Dendritic cell treated with granulocyte-macrophage colony-stimulating factor and Interleukin-4, amounts not matched to agents 40 ng/mL and 50 ng/mL, for 4 days (primary cell): ENCODE measurements around the gene RNPS1.
"Not testable (repeated sequence)": the region's sequence is repeated elsewhere in the genome, so short reads cannot be mapped to it uniquely, and the experiment has no call there.

Experiments used
- H3K27ac Mint-ChIP-seq: one replicate; pipeline ENCODE4 v1.8.0; 2022; ENCODE audit warnings: mild to moderate bottlenecking, mixed read lengths
- H3K27me3 Mint-ChIP-seq: one replicate; pipeline ENCODE4 v1.8.0; 2022; ENCODE audit warnings: mild to moderate bottlenecking, mixed read lengths
- H3K36me3 Mint-ChIP-seq: one replicate; pipeline ENCODE4 v1.8.0; 2022; ENCODE audit warnings: low read depth, mixed read lengths
- H3K4me1 Mint-ChIP-seq: one replicate; pipeline ENCODE4 v1.8.0; 2022; ENCODE audit warnings: low read depth, mixed read lengths
- H3K4me3 Mint-ChIP-seq: one replicate; pipeline ENCODE4 v1.8.0; 2022; ENCODE audit warnings: mild to moderate bottlenecking, moderate library complexity, mixed read lengths
- H3K9me3 Mint-ChIP-seq: one replicate; pipeline ENCODE4 v1.8.0; 2022; ENCODE audit warnings: mixed read lengths
- intact Hi-C: fragments of 100-400 bp; cut with micrococcal nuclease; formaldehyde crosslinking; loops from one replicate; pipeline ENCODE4 v1.15.0; 2022

RNPS1 gene

GRCh38 chr16:2256531-2257140 lies 11.3 kb downstream of the RNPS1 start:
- H3K9me3 Mint-ChIP-seq = no peaks in the 10 kb centered on the region
- peak overlapping the region; percentile 9 for H3K27ac Mint-ChIP-seq

GRCh38 chr16:2253293-2253692 lies 14.6 kb downstream of the RNPS1 start:
- Mint-ChIP-seq H3K36me3 (peaks cover 61% of the 10 kb centered on the region), H3K27me3 (no peaks in the 10 kb centered on the region), H3K27ac (no peak overlapping the region), H3K4me1 (peaks cover 12% of the 10 kb centered on the region), H3K4me3 (no peak overlapping the region), H3K9me3 (no peaks in the 10 kb centered on the region)
- intact Hi-C loops = no loop called here

More at GRCh38 chr16:2256531-2257140, 11.3 kb downstream of the RNPS1 start:
- peaks cover 91% of the 10 kb centered on the region for H3K36me3 Mint-ChIP-seq
- intact Hi-C loops = no loop called here
- H3K4me3 Mint-ChIP-seq = no peak overlapping the region
- peaks cover 5% of the 10 kb centered on the region for H3K4me1 Mint-ChIP-seq
- H3K27me3 Mint-ChIP-seq = no peaks in the 10 kb centered on the region

- Mint-ChIP-seq H3K4me3 (no peak overlapping the region), H3K27ac (no peak overlapping the region)
Measured at GRCh38 chr16:2252806-2253148, 15.1 kb downstream of the RNPS1 start.

GRCh38 chr16:2251296-2252111 lies 16.4 kb downstream of the RNPS1 start, which contains the start of gene ECI1:
Gene ECI1, minus strand, starts transcription at chr16:2251587. Its CDS starts 21 bp downstream, at chr16:2251566.
- intact Hi-C loops = loop anchor here (1.0 kb wide), 2 partner anchors 17 to 28 kb away; partner anchors contain the start of genes E4F1 and RNPS1
- H3K4me1 Mint-ChIP-seq = peaks cover 12% of the 10 kb centered on the region
- peaks cover 61% of the 10 kb centered on the region for H3K36me3 Mint-ChIP-seq
- no peaks in the 10 kb centered on the region for H3K9me3 Mint-ChIP-seq
- H3K27ac Mint-ChIP-seq = peak within 1 kb of the TSS; percentile 85
- H3K4me3 Mint-ChIP-seq = peak within 1 kb of the TSS; percentile 88
- no peaks in the 10 kb centered on the region for H3K27me3 Mint-ChIP-seq

More at GRCh38 chr16:2252806-2253148, 15.1 kb downstream of the RNPS1 start:
- H3K36me3 Mint-ChIP-seq = peaks cover 61% of the 10 kb centered on the region
- no peaks in the 10 kb centered on the region for H3K9me3 Mint-ChIP-seq
- intact Hi-C loops = no loop called here
- H3K27me3 Mint-ChIP-seq = no peaks in the 10 kb centered on the region
- peaks cover 12% of the 10 kb centered on the region for H3K4me1 Mint-ChIP-seq

GRCh38 chr16:2250652-2251295 lies 17.2 kb downstream of the RNPS1 start:
- H3K4me3 Mint-ChIP-seq = peak overlapping the region; percentile 88
- H3K27me3 Mint-ChIP-seq = no peaks in the 10 kb centered on the region
- intact Hi-C loops = loop anchor here (1.0 kb wide), 2 partner anchors 18 to 27 kb away; partner anchors contain the start of genes E4F1 and RNPS1
- peaks cover 61% of the 10 kb centered on the region for H3K36me3 Mint-ChIP-seq
- H3K27ac Mint-ChIP-seq = peak overlapping the region; percentile 85
- no peaks in the 10 kb centered on the region for H3K9me3 Mint-ChIP-seq
- H3K4me1 Mint-ChIP-seq = peaks cover 12% of the 10 kb centered on the region

GRCh38 chr16:2246301-2246885 lies 21.5 kb downstream of the RNPS1 start:
- Mint-ChIP-seq H3K27ac (no peak overlapping the region), H3K4me3 (no peak overlapping the region), H3K27me3 (no peaks in the 10 kb centered on the region), H3K36me3 (peaks cover 72% of the 10 kb centered on the region), H3K4me1 (peaks cover 34% of the 10 kb centered on the region), H3K9me3 (no peaks in the 10 kb centered on the region)
- intact Hi-C loops = no loop called here

- intact Hi-C loops = no loop called here
- peaks cover 78% of the 10 kb centered on the region for H3K36me3 Mint-ChIP-seq
- H3K9me3 Mint-ChIP-seq = no peaks in the 10 kb centered on the region
- H3K27me3 Mint-ChIP-seq = no peaks in the 10 kb centered on the region
- H3K4me3 Mint-ChIP-seq = no peak overlapping the region
- no peak overlapping the region for H3K27ac Mint-ChIP-seq
- H3K4me1 Mint-ChIP-seq = peaks cover 27% of the 10 kb centered on the region
Measured at GRCh38 chr16:2244926-2245795, 22.8 kb downstream of the RNPS1 start.

GRCh38 chr16:2244301-2244700 lies 23.6 kb downstream of the RNPS1 start:
- peaks cover 86% of the 10 kb centered on the region for H3K36me3 Mint-ChIP-seq
- intact Hi-C loops = no loop called here

GRCh38 chr16:2243781-2244180 lies 24.1 kb downstream of the RNPS1 start:
- Mint-ChIP-seq H3K36me3 (peaks cover 91% of the 10 kb centered on the region), H3K4me3 (no peak overlapping the region), H3K4me1 (peaks cover 27% of the 10 kb centered on the region), H3K27me3 (peaks cover 7% of the 10 kb centered on the region), H3K9me3 (no peaks in the 10 kb centered on the region), H3K27ac (no peak overlapping the region)
- intact Hi-C loops = no loop called here

More at GRCh38 chr16:2244301-2244700, 23.6 kb downstream of the RNPS1 start:
- no peaks in the 10 kb centered on the region for H3K9me3 Mint-ChIP-seq
- peaks cover 27% of the 10 kb centered on the region for H3K4me1 Mint-ChIP-seq
- peaks cover 2% of the 10 kb centered on the region for H3K27me3 Mint-ChIP-seq
- H3K27ac Mint-ChIP-seq = no peak overlapping the region
- no peak overlapping the region for H3K4me3 Mint-ChIP-seq

- Mint-ChIP-seq H3K27me3 (peaks cover 14% of the 10 kb centered on the region), H3K9me3 (no peaks in the 10 kb centered on the region), H3K36me3 (peaks cover 86% of the 10 kb centered on the region), H3K4me3 (no peak overlapping the region), H3K4me1 (peaks cover 27% of the 10 kb centered on the region), H3K27ac (no peak overlapping the region)
- intact Hi-C loops = no loop called here
Measured at GRCh38 chr16:2243031-2243528, 24.8 kb downstream of the RNPS1 start.

GRCh38 chr16:2242598-2242997 lies 25.3 kb downstream of the RNPS1 start:
- Mint-ChIP-seq H3K4me1 (peaks cover 29% of the 10 kb centered on the region), H3K27me3 (peaks cover 19% of the 10 kb centered on the region), H3K4me3 (no peak overlapping the region), H3K27ac (no peak overlapping the region), H3K9me3 (no peaks in the 10 kb centered on the region), H3K36me3 (peaks cover 81% of the 10 kb centered on the region)
- intact Hi-C loops = no loop called here

- H3K9me3 Mint-ChIP-seq, H3K4me3 Mint-ChIP-seq, H3K27ac Mint-ChIP-seq, intact Hi-C loops: not testable (repeated sequence)
- H3K4me1 Mint-ChIP-seq = peaks cover 49% of the 10 kb centered on the region
- peaks cover 66% of the 10 kb centered on the region for H3K36me3 Mint-ChIP-seq
- H3K27me3 Mint-ChIP-seq = peaks cover 42% of the 10 kb centered on the region
Measured at GRCh38 chr16:2240331-2240730, 27.6 kb downstream of the RNPS1 start.
